Type B pancreatic cell (in vitro differentiated cells): ENCODE measurements around the gene BCL11B. TPM values are rescaled to one million over a fixed set of nuclear protein-coding genes. Genes with fewer than 3 reads are reported as not detected.
A peak's percentile ranks its signal among the peaks of the same experiment; 100 is the strongest.

ENCODE experiments used
- DNase-seq: peaks from one replicate; pipeline ENCODE4 v3.0.0; 2021; ENCODE audit warnings: mixed read lengths; ENCODE audit not compliant: unreplicated experiment; ENCODE audit errors: extremely low spot score
- H3K27ac Mint-ChIP-seq: 2 replicates; pipeline ENCODE4 v1.8.0; 2021; ENCODE audit warnings: mild to moderate bottlenecking, mixed read lengths
- H3K27me3 Mint-ChIP-seq: 2 replicates; pipeline ENCODE4 v1.8.0; 2021; ENCODE audit warnings: mixed read lengths
- H3K36me3 Mint-ChIP-seq: 2 replicates; pipeline ENCODE4 v1.8.0; 2021; ENCODE audit warnings: mixed read lengths
- H3K4me1 Mint-ChIP-seq: one replicate; pipeline ENCODE4 v1.8.0; 2021; ENCODE audit warnings: mixed read lengths; ENCODE audit not compliant: unreplicated experiment
- H3K4me3 Mint-ChIP-seq: 2 replicates; pipeline ENCODE4 v1.8.0; 2021; ENCODE audit warnings: mild to moderate bottlenecking, mixed read lengths
- H3K9me3 Mint-ChIP-seq: 2 replicates; pipeline ENCODE4 v1.8.0; 2021; ENCODE audit warnings: mixed read lengths
- total RNA-seq: library from RNA; stranded (reverse); gene quantifications from 2 replicates; pipeline ENCODE4 v1.2.1, GENCODE V29; 2021; ENCODE audit warnings: low replicate concordance
- TF ChIP-seq, protein P1 (sequence below): fragments of 200-600 bp; sonication (generic); conservative IDR thresholded peaks from 2 replicates; pipeline ENCODE4 v1.5.0; 2021; ENCODE audit warnings: antibody characterized with exemption, mild to moderate bottlenecking

Gene BCL11B
- total RNA-seq, 1 donor from 2014 or later = 11.4 TPM

DNA sequence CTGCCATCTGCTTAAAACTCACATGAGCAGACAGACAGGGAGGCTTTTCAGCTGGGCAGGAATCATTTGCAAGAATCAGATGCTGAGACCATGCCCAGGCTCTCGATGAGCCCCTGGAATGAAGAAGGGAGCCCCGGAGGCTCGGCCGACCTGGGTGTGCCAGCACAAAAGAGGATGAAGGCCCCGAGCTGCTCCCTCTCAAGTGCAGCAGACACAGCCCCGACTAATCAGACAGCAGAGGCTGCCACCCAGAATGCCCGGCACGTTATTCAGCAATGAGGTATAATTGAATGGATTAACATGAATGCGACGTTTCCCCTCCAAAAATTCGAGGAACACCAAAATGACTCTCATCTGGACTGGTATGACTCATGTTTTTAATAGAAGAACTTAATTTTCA lies 58.9 kb downstream of the BCL11B start:
- TF ChIP-seq, protein P1, sequence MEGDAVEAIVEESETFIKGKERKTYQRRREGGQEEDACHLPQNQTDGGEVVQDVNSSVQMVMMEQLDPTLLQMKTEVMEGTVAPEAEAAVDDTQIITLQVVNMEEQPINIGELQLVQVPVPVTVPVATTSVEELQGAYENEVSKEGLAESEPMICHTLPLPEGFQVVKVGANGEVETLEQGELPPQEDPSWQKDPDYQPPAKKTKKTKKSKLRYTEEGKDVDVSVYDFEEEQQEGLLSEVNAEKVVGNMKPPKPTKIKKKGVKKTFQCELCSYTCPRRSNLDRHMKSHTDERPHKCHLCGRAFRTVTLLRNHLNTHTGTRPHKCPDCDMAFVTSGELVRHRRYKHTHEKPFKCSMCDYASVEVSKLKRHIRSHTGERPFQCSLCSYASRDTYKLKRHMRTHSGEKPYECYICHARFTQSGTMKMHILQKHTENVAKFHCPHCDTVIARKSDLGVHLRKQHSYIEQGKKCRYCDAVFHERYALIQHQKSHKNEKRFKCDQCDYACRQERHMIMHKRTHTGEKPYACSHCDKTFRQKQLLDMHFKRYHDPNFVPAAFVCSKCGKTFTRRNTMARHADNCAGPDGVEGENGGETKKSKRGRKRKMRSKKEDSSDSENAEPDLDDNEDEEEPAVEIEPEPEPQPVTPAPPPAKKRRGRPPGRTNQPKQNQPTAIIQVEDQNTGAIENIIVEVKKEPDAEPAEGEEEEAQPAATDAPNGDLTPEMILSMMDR = no peak
- Mint-ChIP-seq H3K9me3 (no peaks in the 10 kb centered on the region), H3K4me1 (peaks cover 28% of the 10 kb centered on the region), H3K36me3 (peaks cover 3% of the 10 kb centered on the region), H3K27me3 (no peaks in the 10 kb centered on the region), H3K27ac (peak overlapping the region; percentile 8), H3K4me3 (no peak overlapping the region)
- no peak for DNase-seq

DNA sequence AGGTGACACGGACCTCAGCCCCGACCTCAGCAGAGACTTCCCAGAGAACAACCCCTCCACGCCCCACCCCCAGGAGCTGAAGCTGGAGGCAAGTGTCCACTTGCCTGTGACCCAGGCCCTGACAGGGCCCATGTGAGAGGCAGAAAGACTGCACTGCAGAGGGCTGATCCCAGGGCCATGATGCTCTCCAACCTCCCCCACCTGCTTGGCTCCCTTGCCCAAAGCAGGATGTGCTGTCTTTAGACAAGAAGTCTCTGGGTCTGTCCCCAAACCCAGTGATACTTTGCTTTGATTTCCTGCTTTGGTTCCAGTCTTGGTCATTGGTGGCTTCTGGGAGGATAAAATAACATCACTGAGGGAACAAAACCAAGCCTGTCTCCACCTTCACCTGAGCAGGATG lies 59.4 kb downstream of the BCL11B start:
- H3K36me3 Mint-ChIP-seq = peaks cover 3% of the 10 kb centered on the region
- H3K27ac Mint-ChIP-seq = no peak overlapping the region
- H3K27me3 Mint-ChIP-seq = no peaks in the 10 kb centered on the region
- no peak overlapping the region for H3K4me3 Mint-ChIP-seq
- no peaks in the 10 kb centered on the region for H3K9me3 Mint-ChIP-seq
- TF ChIP-seq, protein P1 = no peak
- H3K4me1 Mint-ChIP-seq = peaks cover 28% of the 10 kb centered on the region
- DNase-seq = no peak

DNA sequence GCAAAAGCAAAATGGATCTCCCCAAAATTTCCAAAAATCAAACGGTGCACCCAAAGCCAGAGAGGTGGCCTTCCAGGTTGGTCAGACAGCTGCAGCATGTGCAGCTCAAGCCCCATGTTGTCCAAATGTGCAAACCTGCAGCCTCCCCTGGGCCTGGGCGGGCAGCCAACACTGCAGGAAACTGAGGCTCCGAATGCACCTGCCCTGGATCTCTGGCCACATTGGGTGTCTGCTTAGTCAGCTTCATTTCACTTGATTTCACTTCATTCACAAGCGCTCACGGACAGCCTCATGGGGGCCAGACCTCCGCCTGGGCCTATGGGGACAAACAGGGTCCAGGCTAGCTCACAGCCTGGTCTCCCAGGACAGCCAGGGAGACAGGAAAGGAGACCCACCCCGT lies 59.8 kb downstream of the BCL11B start:
- no peaks in the 10 kb centered on the region for H3K9me3 Mint-ChIP-seq
- no peaks in the 10 kb centered on the region for H3K27me3 Mint-ChIP-seq
- TF ChIP-seq, protein P1 = no peak
- H3K4me1 Mint-ChIP-seq = peaks cover 28% of the 10 kb centered on the region
- peaks cover 3% of the 10 kb centered on the region for H3K36me3 Mint-ChIP-seq
- DNase-seq = no peak
- H3K27ac Mint-ChIP-seq = no peak overlapping the region
- no peak overlapping the region for H3K4me3 Mint-ChIP-seq

DNA sequence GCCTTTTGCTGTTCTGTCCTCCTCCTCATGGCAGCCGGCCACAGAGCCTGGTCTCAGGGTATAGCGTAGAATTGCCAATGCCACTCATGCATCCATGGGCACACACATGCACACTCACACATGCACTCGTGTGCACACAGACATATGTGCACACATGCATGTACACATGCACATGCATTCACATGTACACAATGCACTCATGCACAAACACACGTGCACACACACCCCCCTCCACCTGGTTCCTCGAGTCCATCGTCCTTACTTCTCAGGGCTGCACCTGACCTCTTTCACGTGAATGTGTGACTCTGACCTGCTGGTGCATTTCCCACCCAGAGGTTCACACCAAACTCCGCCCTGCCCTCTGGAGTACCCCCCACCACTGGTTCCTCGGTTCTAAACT lies 60.6 kb downstream of the BCL11B start:
- TF ChIP-seq, protein P1 = no peak
- Mint-ChIP-seq H3K27ac (no peak overlapping the region), H3K4me3 (no peak overlapping the region), H3K9me3 (no peaks in the 10 kb centered on the region), H3K36me3 (no peaks in the 10 kb centered on the region), H3K27me3 (no peaks in the 10 kb centered on the region), H3K4me1 (peaks cover 28% of the 10 kb centered on the region)
- no peak for DNase-seq

DNA sequence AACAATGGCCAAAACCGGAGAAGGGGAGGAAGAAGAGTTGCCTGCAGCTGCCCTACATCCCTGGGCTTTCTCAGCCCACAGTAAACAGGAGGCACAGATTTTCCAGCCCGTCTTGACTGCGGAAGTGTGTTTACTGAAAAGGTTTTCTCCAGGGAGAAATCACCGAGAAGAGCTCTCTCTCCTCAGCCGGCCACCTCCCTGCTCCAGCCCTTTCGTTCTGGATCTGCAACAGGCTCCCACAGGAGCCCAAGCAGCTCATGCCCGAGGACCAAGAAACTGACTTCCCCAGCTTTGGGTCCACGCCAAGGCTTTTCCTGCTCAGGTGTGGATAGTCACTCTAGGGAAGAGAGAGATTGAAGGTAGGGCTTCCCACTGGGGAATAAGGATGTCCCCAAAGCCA lies 61.7 kb downstream of the BCL11B start:
- no peaks in the 10 kb centered on the region for H3K9me3 Mint-ChIP-seq
- H3K27ac Mint-ChIP-seq = no peak overlapping the region
- TF ChIP-seq, protein P1 = no peak
- H3K36me3 Mint-ChIP-seq = peaks cover 7% of the 10 kb centered on the region
- no peaks in the 10 kb centered on the region for H3K27me3 Mint-ChIP-seq
- DNase-seq = no peak
- H3K4me1 Mint-ChIP-seq = peaks cover 23% of the 10 kb centered on the region
- no peak overlapping the region for H3K4me3 Mint-ChIP-seq

DNA sequence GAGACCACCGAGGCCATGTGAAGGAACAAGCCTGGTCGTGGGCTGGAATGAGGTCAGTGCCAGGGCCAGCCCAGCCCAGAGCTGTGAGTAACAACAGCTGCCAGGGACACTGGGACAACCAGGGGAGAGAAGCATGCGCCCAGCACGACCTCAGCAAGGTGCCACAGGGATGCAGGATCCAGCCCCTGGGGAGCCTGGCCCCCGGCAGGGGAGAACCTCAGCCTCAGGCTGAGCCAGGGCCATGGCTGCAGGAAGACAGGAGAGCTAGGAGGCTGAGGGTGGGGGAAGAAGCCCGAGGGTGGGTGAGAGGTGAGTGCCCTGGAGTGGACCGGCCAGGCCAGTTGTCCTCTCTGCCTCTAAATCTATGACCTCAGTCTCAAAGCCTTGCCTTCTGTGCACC lies 62.6 kb downstream of the BCL11B start:
- peaks cover 10% of the 10 kb centered on the region for H3K36me3 Mint-ChIP-seq
- TF ChIP-seq, protein P1 = no peak
- H3K27ac Mint-ChIP-seq = no peak overlapping the region
- H3K4me3 Mint-ChIP-seq = no peak overlapping the region
- H3K9me3 Mint-ChIP-seq = no peaks in the 10 kb centered on the region
- no peak for DNase-seq
- H3K27me3 Mint-ChIP-seq = no peaks in the 10 kb centered on the region
- peaks cover 21% of the 10 kb centered on the region for H3K4me1 Mint-ChIP-seq
